OCI-LY3 (cell line): Measurements from ENCODE around the gene PPT2.

ENCODE experiments used
- CTCF ChIP-seq: fragments of 200-600, 300-600 bp; sonication (generic); IDR thresholded peaks from 2 replicates; pipeline ENCODE4 v1.5.1; 2014; ENCODE audit warnings: antibody characterized with exemption, low read length, low read depth
- EZH2phosphoT487 ChIP-seq: fragments of 200-600 bp; shearing (Covaris generic); IDR thresholded peaks from 2 replicates; pipeline ENCODE4 v1.6.1; 2018; ENCODE audit warnings: antibody characterized with exemption, mixed run types, low read depth

- TF ChIP-seq CTCF (no peak), EZH2phosphoT487 (no peak)
Measured at GRCh38 chr6:32198345-32198696, 44.4 kb downstream of the PPT2 start.
